ENCODE results near the gene UNK.

The UNK gene

DNA sequence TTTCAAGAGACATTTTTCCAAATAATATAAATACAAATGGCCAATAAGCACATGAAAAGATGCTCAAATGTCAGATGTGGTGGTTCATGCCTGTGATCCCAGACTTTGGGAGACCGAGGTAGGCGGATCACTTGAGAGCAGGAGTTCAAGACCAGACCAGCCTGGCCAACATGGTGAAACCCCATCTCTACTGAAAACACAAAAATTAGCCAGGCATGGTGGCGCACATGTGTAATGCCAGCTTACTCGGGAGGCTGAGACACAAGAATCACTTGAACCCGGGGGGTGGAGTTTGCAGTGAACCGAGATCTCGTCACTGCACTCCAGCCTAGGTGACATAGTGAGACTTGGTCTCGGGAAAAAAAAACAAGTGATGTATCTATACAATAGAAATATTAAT, 16.7 kb upstream of the UNK start:
- H3K4me3 ChIP-seq (ENCODE audit: low read length) = no peak overlapping the region
- peaks cover 3% of the 10 kb centered on the region; the same call in 1 of the 2 replicates for H3K36me3 ChIP-seq (ENCODE audit: control insufficient read depth, low read length)
- no peak for TF ChIP-seq EZH2phosphoT487 (IDR thresholded peaks at IDR 0.05; ENCODE audit: borderline replicate concordance, low read length)
- TF ChIP-seq, protein P1, sequence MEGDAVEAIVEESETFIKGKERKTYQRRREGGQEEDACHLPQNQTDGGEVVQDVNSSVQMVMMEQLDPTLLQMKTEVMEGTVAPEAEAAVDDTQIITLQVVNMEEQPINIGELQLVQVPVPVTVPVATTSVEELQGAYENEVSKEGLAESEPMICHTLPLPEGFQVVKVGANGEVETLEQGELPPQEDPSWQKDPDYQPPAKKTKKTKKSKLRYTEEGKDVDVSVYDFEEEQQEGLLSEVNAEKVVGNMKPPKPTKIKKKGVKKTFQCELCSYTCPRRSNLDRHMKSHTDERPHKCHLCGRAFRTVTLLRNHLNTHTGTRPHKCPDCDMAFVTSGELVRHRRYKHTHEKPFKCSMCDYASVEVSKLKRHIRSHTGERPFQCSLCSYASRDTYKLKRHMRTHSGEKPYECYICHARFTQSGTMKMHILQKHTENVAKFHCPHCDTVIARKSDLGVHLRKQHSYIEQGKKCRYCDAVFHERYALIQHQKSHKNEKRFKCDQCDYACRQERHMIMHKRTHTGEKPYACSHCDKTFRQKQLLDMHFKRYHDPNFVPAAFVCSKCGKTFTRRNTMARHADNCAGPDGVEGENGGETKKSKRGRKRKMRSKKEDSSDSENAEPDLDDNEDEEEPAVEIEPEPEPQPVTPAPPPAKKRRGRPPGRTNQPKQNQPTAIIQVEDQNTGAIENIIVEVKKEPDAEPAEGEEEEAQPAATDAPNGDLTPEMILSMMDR (IDR thresholded peaks at IDR 0.05; ENCODE audit: low read depth, low read length, poor library complexity, severe bottlenecking) = no peak

DNA sequence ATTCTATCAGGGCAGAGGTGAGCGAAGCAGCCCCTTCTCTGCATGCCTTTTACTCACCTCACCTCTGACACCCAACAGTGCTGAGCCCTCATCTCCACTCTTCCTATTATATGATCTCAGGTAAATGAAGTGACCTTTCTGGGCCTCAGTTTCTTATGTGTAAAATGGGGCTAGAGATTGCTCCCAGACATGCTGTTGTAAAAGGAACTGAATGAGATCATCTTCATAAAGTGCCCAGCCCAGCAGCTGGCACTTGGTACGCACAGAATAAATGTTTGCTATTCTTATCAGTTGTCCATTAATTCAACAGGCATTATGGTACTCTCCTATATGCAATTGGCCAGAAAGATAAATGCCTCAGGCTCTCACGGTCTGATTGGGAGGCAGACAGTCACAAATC, 15.1 kb upstream of the UNK start:
- Histone ChIP-seq H3K27ac (ENCODE audit: low read depth, low read length) (no peak overlapping the region), H3K9me2 (replicated peaks; ENCODE audit: control insufficient read depth, low read length) (no peaks in the 10 kb centered on the region), H3F3A (ENCODE audit: control insufficient read depth, insufficient read depth) (no peaks in the 10 kb centered on the region), H3K4me2 (ENCODE audit: low read length) (no peak overlapping the region), H3K4me3 (ENCODE audit: low read length) (no peak overlapping the region), H4K20me1 (ENCODE audit: control insufficient read depth, insufficient read depth, low read depth, low read length) (no peaks in the 10 kb centered on the region), H3K79me2 (ENCODE audit: control insufficient read depth, low read length) (no peaks in the 10 kb centered on the region), H3K36me3 (ENCODE audit: control insufficient read depth, low read length) (no peaks in the 10 kb centered on the region), H3K27me3 (ENCODE audit: control insufficient read depth, low read length) (peaks cover 3% of the 10 kb centered on the region; the same call in 1 of the 2 replicates), H3K9me3 (ENCODE audit: control insufficient read depth, insufficient read depth, low read length) (no peaks in the 10 kb centered on the region), H3K4me1 (ENCODE audit: control insufficient read depth, low read length) (peaks cover 8% of the 10 kb centered on the region)
- no peak for TF ChIP-seq EZH2phosphoT487 (IDR thresholded peaks at IDR 0.05; ENCODE audit: borderline replicate concordance, low read length)
- TF ChIP-seq, protein P1 (IDR thresholded peaks at IDR 0.05; ENCODE audit: low read depth, low read length, poor library complexity, severe bottlenecking) = no peak

More for the DNA sequence above, 16.7 kb upstream of the UNK start:
- Histone ChIP-seq H3K79me2 (ENCODE audit: control insufficient read depth, low read length) (peaks cover 10% of the 10 kb centered on the region), H3K4me1 (ENCODE audit: control insufficient read depth, low read length) (peaks cover 22% of the 10 kb centered on the region), H3K27ac (ENCODE audit: low read depth, low read length) (no peak overlapping the region), H3K4me2 (ENCODE audit: low read length) (no peak overlapping the region), H3K9me2 (replicated peaks; ENCODE audit: control insufficient read depth, low read length) (no peaks in the 10 kb centered on the region), H3K27me3 (ENCODE audit: control insufficient read depth, low read length) (peaks cover 3% of the 10 kb centered on the region; the same call in 1 of the 2 replicates), H4K20me1 (ENCODE audit: control insufficient read depth, insufficient read depth, low read depth, low read length) (no peaks in the 10 kb centered on the region), H3K9me3 (ENCODE audit: control insufficient read depth, insufficient read depth, low read length) (no peaks in the 10 kb centered on the region), H3F3A (ENCODE audit: control insufficient read depth, insufficient read depth) (no peaks in the 10 kb centered on the region)

DNA sequence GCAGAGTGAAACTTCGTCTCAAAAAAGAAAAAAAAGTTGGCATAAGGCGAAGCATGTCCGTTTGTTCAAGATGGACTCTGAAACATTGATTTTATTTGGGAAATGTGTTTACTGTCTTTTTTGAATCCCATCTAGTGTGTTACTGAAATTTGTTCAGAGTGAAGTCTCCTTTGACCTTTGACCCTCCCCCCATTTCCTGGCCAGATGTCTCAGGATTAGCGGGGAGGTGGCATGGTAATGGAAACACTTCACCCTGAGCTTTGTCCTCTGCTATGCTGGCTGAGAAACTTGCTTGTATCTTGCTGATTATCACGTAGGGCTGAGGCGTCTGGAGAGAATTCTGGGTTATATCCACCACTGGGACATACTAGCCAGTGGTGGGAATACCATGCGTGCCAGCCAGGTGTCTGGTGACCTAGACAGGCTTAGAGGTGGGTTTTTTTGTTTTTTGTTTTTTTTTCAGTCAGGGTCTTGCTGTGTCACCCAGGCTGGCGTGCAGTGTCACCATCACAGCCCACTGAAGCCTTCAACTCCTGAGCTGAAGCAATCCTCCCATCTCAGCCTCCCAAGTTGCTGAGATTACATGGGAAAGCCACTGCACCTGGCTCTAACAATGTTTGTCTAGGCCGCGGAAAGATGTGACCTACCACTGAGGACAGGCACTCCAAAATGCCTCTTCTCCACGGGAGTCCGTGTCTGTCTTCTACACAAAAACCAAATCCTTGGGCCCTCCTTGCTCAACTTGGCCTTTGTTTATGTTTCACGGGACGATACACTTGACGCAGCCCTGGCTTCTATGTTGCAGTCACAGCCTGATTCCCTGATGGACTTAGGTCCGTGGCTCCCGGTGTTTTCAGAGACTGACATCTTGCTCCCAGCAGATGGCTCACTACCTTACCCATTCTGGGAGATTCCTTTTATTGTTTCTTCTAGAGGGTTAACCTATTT, 13.0 kb upstream of the UNK start:
- no peaks in the 10 kb centered on the region for H3K9me3 ChIP-seq (ENCODE audit: control insufficient read depth, insufficient read depth, low read length)
- no peak overlapping the region for H3K27ac ChIP-seq (ENCODE audit: low read depth, low read length)
- H3K36me3 ChIP-seq (ENCODE audit: control insufficient read depth, low read length) = peaks cover 11% of the 10 kb centered on the region
- H3K9me2 ChIP-seq (replicated peaks; ENCODE audit: control insufficient read depth, low read length) = no peaks in the 10 kb centered on the region
- H4K20me1 ChIP-seq (ENCODE audit: control insufficient read depth, insufficient read depth, low read depth, low read length) = peaks cover 3% of the 10 kb centered on the region; the same call in 1 of the 2 replicates
- TF ChIP-seq EZH2phosphoT487 (IDR thresholded peaks at IDR 0.05; ENCODE audit: borderline replicate concordance, low read length) = no peak
- TF ChIP-seq, protein P1 (IDR thresholded peaks at IDR 0.05; ENCODE audit: low read depth, low read length, poor library complexity, severe bottlenecking) = no peak
- H3K4me3 ChIP-seq (ENCODE audit: low read length) = no peak overlapping the region
- no peaks in the 10 kb centered on the region for H3K79me2 ChIP-seq (ENCODE audit: control insufficient read depth, low read length)
- H3K4me2 ChIP-seq (ENCODE audit: low read length) = no peak overlapping the region
- peaks cover 1% of the 10 kb centered on the region; the same call in 1 of the 2 replicates for H3K4me1 ChIP-seq (ENCODE audit: control insufficient read depth, low read length)
- H3K27me3 ChIP-seq (ENCODE audit: control insufficient read depth, low read length) = no peaks in the 10 kb centered on the region
- peaks cover 16% of the 10 kb centered on the region for H3F3A ChIP-seq (ENCODE audit: control insufficient read depth, insufficient read depth)

Data from DOHH2 (cell line).